HEK293T (cell line): Measurements from ENCODE around the gene XDH.

Experiments
- BHLHE40 ChIP-seq: fragments of 450-650 bp; IDR thresholded peaks from 2 replicates; pipeline ENCODE4 v1.6.1; 2016; ENCODE audit warnings: mild to moderate bottlenecking, moderate library complexity, borderline replicate concordance
- FOXK2 ChIP-seq: fragments of 450-650 bp; IDR thresholded peaks from 2 replicates; pipeline ENCODE4 v1.6.1; 2016; ENCODE audit warnings: mild to moderate bottlenecking
- FOXM1 ChIP-seq: fragments of 450-650 bp; IDR thresholded peaks from 2 replicates; pipeline ENCODE4 v1.6.1; 2017; ENCODE audit warnings: mild to moderate bottlenecking, borderline replicate concordance
- HDGF ChIP-seq: fragments of 450-650 bp; IDR thresholded peaks from 2 replicates; pipeline ENCODE4 v1.6.1; 2017; ENCODE audit warnings: antibody characterized with exemption, borderline replicate concordance
- L3MBTL2 ChIP-seq: fragments of 450-650 bp; conservative IDR thresholded peaks from 2 replicates; pipeline ENCODE4 v1.6.1; 2016; ENCODE audit warnings: mild to moderate bottlenecking
- SP1 ChIP-seq: fragments of 450-650 bp; IDR thresholded peaks from 2 replicates; pipeline ENCODE4 v1.6.1; 2017
- TARDBP ChIP-seq: fragments of 450-650 bp; IDR thresholded peaks from 2 replicates; pipeline ENCODE4 v1.6.1; 2016

DNA sequence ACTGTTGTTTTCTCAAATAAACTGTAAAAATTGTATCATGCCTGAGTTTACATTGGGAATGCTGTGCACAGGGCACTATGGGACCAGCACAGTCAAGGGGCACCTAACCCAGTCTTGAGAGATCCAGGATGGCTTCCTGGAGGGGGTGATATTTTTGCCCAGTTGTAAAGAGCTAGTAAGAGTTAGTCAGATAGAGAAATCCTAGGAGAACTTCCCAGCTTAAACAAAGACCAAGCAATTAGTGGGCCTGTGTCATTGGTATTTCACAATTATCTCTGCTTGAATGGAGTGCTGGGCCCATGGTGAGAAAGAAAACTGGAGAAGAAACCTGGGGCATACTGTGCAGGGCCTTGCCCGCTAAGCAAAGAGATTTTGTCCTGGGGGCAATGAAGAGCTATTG lies 12.2 kb downstream of the XDH start:
- TF ChIP-seq L3MBTL2: no peak
- no peak for TF ChIP-seq BHLHE40
- no peak for TF ChIP-seq FOXM1
- TF ChIP-seq SP1: no peak
- TF ChIP-seq FOXK2: no peak
- no peak for TF ChIP-seq HDGF
- no peak for TF ChIP-seq TARDBP
